Panc1 (cell line): ENCODE results near the gene TMPRSS6. TPM values are rescaled to one million over a fixed set of nuclear protein-coding genes. Genes with fewer than 3 reads are reported as not detected.
A peak's percentile ranks its signal among the peaks of the same experiment; 100 is the strongest.

Experiments
- ATAC-seq: fragments of 200-7000 bp; cut with Tn5 transposase; 2 replicates; pipeline ENCODE4 v1.9.1; 2020; ENCODE audit warnings: mild to moderate bottlenecking, moderate library complexity
- BruUV-seq: library from RNA; stranded (reverse); fragments of 400-500 nt; replicated peaks from 2 replicates; lab custom pipeline; 2021; lab: Mats Ljungman, UMichigan
- CTCF ChIA-PET: fragments of 300-600 bp; sonication (Branson Sonifier 250); formaldehyde crosslinking; loops from one replicate; lab custom pipeline; 2022; ENCODE audit warnings: antibody characterized with exemption; lab: Charles Lee
- POLR2A ChIA-PET: fragments of 300-600 bp; sonication (Branson Sonifier 250); formaldehyde crosslinking; loops from one replicate; lab custom pipeline; 2022; ENCODE audit warnings: antibody characterized with exemption; lab: Charles Lee
- DNase-seq: peaks from one replicate; pipeline ENCODE4 v3.0.0-alpha.2; 2010; ENCODE audit warnings: low read depth, low spot score
- H3K27ac ChIP-seq: 2 replicates; pipeline ENCODE4 v1.5.1; 2011; ENCODE audit warnings: mild to moderate bottlenecking, low read length, inconsistent platforms
- H3K27me3 ChIP-seq: fragments of 200-500 bp; sonication (Bioruptor generic); 2 replicates; pipeline ENCODE4 v1.6.0; 2014; ENCODE audit warnings: low read length, inconsistent platforms; ENCODE audit not compliant: control insufficient read depth, insufficient read depth
- H3K36me3 ChIP-seq: fragments of 200-500 bp; sonication (Bioruptor generic); 2 replicates; pipeline ENCODE4 v1.5.1; 2014; ENCODE audit warnings: inconsistent platforms, mild to moderate bottlenecking, low read length, moderate library complexity; ENCODE audit not compliant: control insufficient read depth, insufficient read depth
- H3K4me1 ChIP-seq: 2 replicates; pipeline ENCODE4 v1.5.1; 2011; ENCODE audit warnings: inconsistent platforms, mild to moderate bottlenecking, low read length, moderate library complexity; ENCODE audit not compliant: control insufficient read depth, insufficient read depth
- H3K4me3 ChIP-seq, 2 experiments: 2 replicates each; pipeline ENCODE4 v1.5.1; 2011 to 2012; ENCODE audit warnings: low read depth in 2 of 2, low read length in 2 of 2, mild to moderate bottlenecking in 2 of 2, inconsistent platforms in 1 of 2, moderate library complexity in 1 of 2
- H3K9me3 ChIP-seq: fragments of 200-500 bp; sonication (Bioruptor generic); 2 replicates; pipeline ENCODE4 v1.5.1; 2014; ENCODE audit warnings: low read depth, mild to moderate bottlenecking, inconsistent platforms, low read length, moderate library complexity; ENCODE audit not compliant: control insufficient read depth, insufficient read depth
- CTCF ChIP-seq: fragments of 450-650 bp; IDR thresholded peaks from 2 replicates; pipeline ENCODE4 v1.5.1; 2017; ENCODE audit warnings: mild to moderate bottlenecking
- POLR2AphosphoS5 ChIP-seq: IDR thresholded peaks from 2 replicates; pipeline ENCODE4 v1.6.1; 2012; ENCODE audit warnings: mild to moderate bottlenecking, low read depth, low read length, moderate library complexity
- REST ChIP-seq, 2 experiments: IDR thresholded peaks; 2 replicates each; pipeline ENCODE4 v1.6.1; 2011 to 2012; ENCODE audit warnings: low read depth in 2 of 2, control low read depth in 1 of 2, low read length in 1 of 2, mild to moderate bottlenecking in 1 of 2, moderate library complexity in 1 of 2; ENCODE audit not compliant: insufficient read depth in 1 of 2
- SIN3A ChIP-seq: IDR thresholded peaks from 2 replicates; pipeline ENCODE4 v1.6.1; 2012; ENCODE audit warnings: low read depth, mild to moderate bottlenecking, low read length, moderate library complexity, borderline replicate concordance; ENCODE audit not compliant: insufficient read depth
- TCF7L2 ChIP-seq: IDR thresholded peaks from 2 replicates; pipeline ENCODE4 v1.6.1; 2011; ENCODE audit warnings: mild to moderate bottlenecking, low read depth, low read length, inconsistent platforms
- in situ Hi-C: cut with HindIII; loops from 2 replicates; pipeline ENCODE4 v1.10.0; 2016; ENCODE audit warnings: low sequenced_read_pairs, low pct_unique_long_range_greater_than_20kb
- intact Hi-C: fragments of 100-400 bp; cut with micrococcal nuclease; formaldehyde crosslinking; loops from one replicate; pipeline ENCODE4 v1.10.0; 2022; ENCODE audit not compliant: unreplicated experiment
- total RNA-seq: library from RNA; stranded (reverse); gene quantifications from one replicate; pipeline ENCODE4 v1.2.1, GENCODE V29; 2021; ENCODE audit not compliant: unreplicated experiment

TMPRSS6 gene
- total RNA-seq, 1 experiment from 2014 or later = not detected

GRCh38 chr22:37022483-37023337, 86.8 kb downstream of the TMPRSS6 start:
- in situ Hi-C loops (no loop called here), intact Hi-C loops (no loop called here)
- BruUV-seq = no TSS peak
- no peaks in the 10 kb centered on the region for H3K27me3 ChIP-seq
- no peaks in the 10 kb centered on the region for H3K9me3 ChIP-seq
- ChIA-PET POLR2A (no interaction called here), CTCF (no interaction called here)
- no peak for TF ChIP-seq POLR2AphosphoS5
- TF ChIP-seq TCF7L2 = no peak
- TF ChIP-seq REST (IDR thresholded peaks at IDR 0.05; ENCODE audit: insufficient read depth in 1 of 2, low read depth in 2 of 2, low read length in 1 of 2) = no peak
- no peak for TF ChIP-seq SIN3A
- no peak for TF ChIP-seq CTCF
- H3K27ac ChIP-seq = no peak overlapping the region
- ATAC-seq (no peak), DNase-seq (no peak)
- no peak overlapping the region for H3K4me3 ChIP-seq
- H3K36me3 ChIP-seq = no peaks in the 10 kb centered on the region
- H3K4me1 ChIP-seq = 0 out of 2 replicates have a peak, but pooled peaks cover 2% of the 10 kb centered on the region

- POLR2A ChIA-PET = no interaction called here
- intact Hi-C loops (no loop called here), in situ Hi-C loops (no loop called here)
- Histone ChIP-seq H3K27ac (no peak overlapping the region), H3K4me3 (no peak overlapping the region), H3K4me1 (0 out of 2 replicates have a peak, but pooled peaks cover 2% of the 10 kb centered on the region), H3K9me3 (no peaks in the 10 kb centered on the region), H3K27me3 (no peaks in the 10 kb centered on the region), H3K36me3 (no peaks in the 10 kb centered on the region)
- ATAC-seq (no peak), DNase-seq (peak; percentile 17)
- BruUV-seq = no TSS peak
- CTCF ChIA-PET = no interaction called here
- TF ChIP-seq REST (IDR thresholded peaks at IDR 0.05; ENCODE audit: insufficient read depth in 1 of 2, low read depth in 2 of 2, low read length in 1 of 2) = no peak
- peak; percentile 85 for TF ChIP-seq CTCF
Observed at GRCh38 chr22:37021710-37022482, 87.6 kb downstream of the TMPRSS6 start.
